ENCODE results near the gene ANKRD6. TPM values are rescaled to one million over a fixed set of nuclear protein-coding genes. Genes with fewer than 3 reads are reported as not detected.

ANKRD6 gene
- total RNA-seq, 1 experiment from 2014 or later: 13.9 TPM

- ChIA-PET POLR2A (interaction anchor here (0.6 kb wide), 1 partner anchor 85 kb away, joined by 7 read pairs; no protein-coding TSS in a partner anchor), CTCF (interaction anchor here (0.6 to 5.5 kb wide), 14 partner anchors 9 to 301 kb away, joined by 3 to 61 read pairs (median 4); partner anchors contain the start of genes ANKRD6 and LYRM2)
- TF ChIP-seq SMAD4 (CRISPR knock-in tag; IDR thresholded peaks at IDR 0.05): no peak
- no peak for TF ChIP-seq ATF1 (CRISPR knock-in tag; IDR thresholded peaks at IDR 0.05)
- no peak for TF ChIP-seq FOXK1 (CRISPR knock-in tag; IDR thresholded peaks at IDR 0.05)
- TF ChIP-seq MLX (CRISPR knock-in tag; IDR thresholded peaks at IDR 0.05): no peak
- no peak for TF ChIP-seq SOX15 (CRISPR knock-in tag; IDR thresholded peaks at IDR 0.05)
- no peak for TF ChIP-seq TEAD4 (CRISPR knock-in tag; IDR thresholded peaks at IDR 0.05)
- TF ChIP-seq ATF2 (CRISPR knock-in tag; IDR thresholded peaks at IDR 0.05; ENCODE audit: borderline replicate concordance, low read depth): no peak
- no peak for TF ChIP-seq ZNF281 (CRISPR knock-in tag; IDR thresholded peaks at IDR 0.05)
- TF ChIP-seq E2F5 (CRISPR knock-in tag; IDR thresholded peaks at IDR 0.05): no peak
- TF ChIP-seq ZMAT4 (CRISPR knock-in tag; IDR thresholded peaks at IDR 0.05): no peak
- H3K9me3 Mint-ChIP-seq: no peaks in the 10 kb centered on the region
- H3K36me3 Mint-ChIP-seq: no peaks in the 10 kb centered on the region
- H3K27ac Mint-ChIP-seq: no peak overlapping the region
- ATAC-seq (peak; percentile 82), DNase-seq (ENCODE audit: low spot score) (peak; percentile 57)
- H3K4me1 Mint-ChIP-seq: 0 out of 2 replicates have a peak, but pooled peaks cover 2% of the 10 kb centered on the region
- H3K27me3 Mint-ChIP-seq (ENCODE audit: low read depth): no peaks in the 10 kb centered on the region
- H3K4me3 Mint-ChIP-seq: no peak overlapping the region
These were observed 179.2 kb downstream of the ANKRD6 start for GRCh38 chr6:89612121-89612520.

GRCh38 chr6:89613790-89614189 is 180.8 kb downstream of the ANKRD6 start:
- Mint-ChIP-seq H3K4me1 (0 out of 2 replicates have a peak, but pooled peaks cover 2% of the 10 kb centered on the region), H3K27me3 (ENCODE audit: low read depth) (no peaks in the 10 kb centered on the region), H3K4me3 (no peak overlapping the region), H3K27ac (no peak overlapping the region), H3K36me3 (no peaks in the 10 kb centered on the region), H3K9me3 (no peaks in the 10 kb centered on the region)
- ChIA-PET POLR2A (no interaction called here), CTCF (interaction anchor here (1.2 to 5.5 kb wide), 4 partner anchors 180 to 302 kb away, joined by 3 to 61 read pairs (median 14); partner anchors contain the start of gene ANKRD6)
- ATAC-seq (no peak), DNase-seq (ENCODE audit: low spot score) (no peak)
- TF ChIP-seq SMAD4 (CRISPR knock-in tag; IDR thresholded peaks at IDR 0.05) (no peak), ZSCAN18 (CRISPR knock-in tag; IDR thresholded peaks at IDR 0.05) (no peak), CDX4 (CRISPR knock-in tag; IDR thresholded peaks at IDR 0.05; ENCODE audit: borderline replicate concordance) (no peak), AR (CRISPR knock-in tag; IDR thresholded peaks at IDR 0.05) (no peak), PRDM15 (CRISPR knock-in tag; IDR thresholded peaks at IDR 0.05) (no peak), FOXP1 (CRISPR knock-in tag; IDR thresholded peaks at IDR 0.05; ENCODE audit: borderline replicate concordance) (no peak), HMGA2 (CRISPR knock-in tag; IDR thresholded peaks at IDR 0.05) (no peak), ZNF317 (CRISPR knock-in tag; IDR thresholded peaks at IDR 0.05; ENCODE audit: borderline replicate concordance, low read depth) (no peak), NFATC4 (CRISPR knock-in tag; IDR thresholded peaks at IDR 0.05) (no peak), ZNF423 (CRISPR knock-in tag; IDR thresholded peaks at IDR 0.05) (no peak), OVOL2 (CRISPR knock-in tag; IDR thresholded peaks at IDR 0.05; ENCODE audit: borderline replicate concordance) (no peak)
